GM19397 (cell line): ENCODE results near the gene GNLY.
"Not testable (repeated sequence)": the region's sequence is repeated elsewhere in the genome, so short reads cannot be mapped to it uniquely, and the experiment has no call there.

Experiments used
- ATAC-seq: cut with Tn5 transposase; IDR thresholded peaks from one replicate; pipeline ENCODE4 v1.9.1; 2021; ENCODE audit warnings: mild to moderate bottlenecking, moderate library complexity; ENCODE audit not compliant: unreplicated experiment

The GNLY gene

DNA sequence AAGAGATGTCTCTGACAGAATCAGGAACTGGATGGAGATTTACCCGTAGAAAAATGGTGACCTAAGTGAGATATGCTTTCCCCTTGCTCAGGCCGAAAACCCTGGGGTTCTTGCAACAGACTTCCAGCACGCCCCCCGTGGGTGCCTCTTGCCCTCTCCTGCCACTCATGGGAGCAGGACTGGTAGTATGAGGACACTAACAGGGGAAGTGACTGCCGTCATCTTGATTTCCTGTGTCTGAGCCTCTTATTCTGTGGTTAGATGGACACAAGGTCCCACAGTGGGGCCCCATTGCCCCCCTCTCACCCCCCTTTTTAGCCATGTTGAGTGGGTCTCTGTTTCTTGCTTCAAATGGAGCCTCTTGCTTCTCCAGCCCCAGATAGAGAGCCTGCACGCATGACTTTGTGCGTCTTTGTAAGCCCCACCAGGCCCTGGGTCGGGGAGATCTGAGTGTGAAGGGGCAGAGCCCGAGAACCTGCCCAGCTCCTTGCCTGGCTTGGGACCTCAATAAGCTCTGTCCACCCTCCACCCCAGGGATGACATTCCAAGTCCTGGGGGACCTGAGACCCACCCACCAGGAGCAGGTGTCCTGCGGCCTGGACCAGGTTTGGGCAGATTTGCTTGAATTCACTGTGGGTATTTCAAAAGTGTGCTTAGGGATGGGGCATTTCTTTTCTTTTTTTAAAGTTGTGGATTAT lies 12.6 kb downstream of the GNLY start:
- no peak for ATAC-seq

DNA sequence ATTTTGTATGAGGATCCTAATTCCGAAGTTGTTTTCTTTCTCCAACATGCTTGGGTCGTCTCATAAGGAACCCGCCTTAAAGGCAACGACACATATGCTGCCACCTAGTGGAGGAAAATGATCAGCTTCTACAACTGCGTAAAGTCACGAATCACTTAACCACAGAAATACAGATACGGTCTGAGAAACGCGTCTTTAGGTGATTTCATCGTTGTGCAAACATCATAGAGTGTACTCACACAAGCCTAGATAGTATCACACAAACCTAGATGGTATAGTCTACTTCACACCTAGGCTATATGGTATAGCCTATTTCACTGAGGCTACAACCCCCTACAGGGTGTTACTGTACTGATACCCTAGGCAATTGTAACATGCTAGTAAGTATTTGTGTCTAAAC lies 13.1 kb downstream of the GNLY start:
- peak; percentile 50 for ATAC-seq

DNA sequence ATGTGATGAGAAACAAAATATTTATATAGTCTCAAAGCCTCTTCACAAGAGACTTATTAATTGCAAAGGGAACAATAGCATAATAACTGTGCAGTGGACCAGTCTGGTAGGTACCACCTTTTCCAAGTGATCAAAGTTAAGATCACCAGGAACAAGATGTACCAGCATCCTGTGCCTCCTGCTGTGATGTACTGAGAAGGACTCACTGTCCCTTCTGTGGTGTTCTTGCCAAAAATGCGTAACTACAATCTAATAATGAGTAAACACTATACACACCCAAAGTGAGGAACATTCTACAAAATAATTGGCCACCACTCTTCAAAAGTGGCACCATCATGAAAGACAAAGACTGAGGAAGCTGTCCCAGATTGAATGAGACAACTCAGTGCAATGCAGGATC lies 14.5 kb downstream of the GNLY start:
- ATAC-seq, result no peak

DNA sequence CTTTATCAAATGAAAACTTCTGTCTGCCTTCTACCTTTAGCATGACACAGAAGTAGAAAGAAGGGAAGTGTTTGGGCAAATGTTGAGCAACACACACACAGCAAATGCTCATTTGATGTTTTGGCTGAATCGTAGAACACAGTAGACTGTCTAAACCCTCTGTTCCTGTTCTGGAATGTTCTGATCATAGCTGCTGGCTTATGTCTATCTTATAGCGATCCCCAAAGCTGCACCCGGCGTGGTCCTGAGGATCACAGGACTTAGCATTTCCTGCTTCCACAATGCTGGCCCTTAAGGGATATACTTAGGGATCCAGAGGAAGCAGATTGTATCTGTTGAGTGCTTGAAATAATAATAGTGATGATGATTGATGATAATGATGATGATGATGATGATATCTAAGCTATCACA lies 15.2 kb downstream of the GNLY start:
- no peak for ATAC-seq

DNA sequence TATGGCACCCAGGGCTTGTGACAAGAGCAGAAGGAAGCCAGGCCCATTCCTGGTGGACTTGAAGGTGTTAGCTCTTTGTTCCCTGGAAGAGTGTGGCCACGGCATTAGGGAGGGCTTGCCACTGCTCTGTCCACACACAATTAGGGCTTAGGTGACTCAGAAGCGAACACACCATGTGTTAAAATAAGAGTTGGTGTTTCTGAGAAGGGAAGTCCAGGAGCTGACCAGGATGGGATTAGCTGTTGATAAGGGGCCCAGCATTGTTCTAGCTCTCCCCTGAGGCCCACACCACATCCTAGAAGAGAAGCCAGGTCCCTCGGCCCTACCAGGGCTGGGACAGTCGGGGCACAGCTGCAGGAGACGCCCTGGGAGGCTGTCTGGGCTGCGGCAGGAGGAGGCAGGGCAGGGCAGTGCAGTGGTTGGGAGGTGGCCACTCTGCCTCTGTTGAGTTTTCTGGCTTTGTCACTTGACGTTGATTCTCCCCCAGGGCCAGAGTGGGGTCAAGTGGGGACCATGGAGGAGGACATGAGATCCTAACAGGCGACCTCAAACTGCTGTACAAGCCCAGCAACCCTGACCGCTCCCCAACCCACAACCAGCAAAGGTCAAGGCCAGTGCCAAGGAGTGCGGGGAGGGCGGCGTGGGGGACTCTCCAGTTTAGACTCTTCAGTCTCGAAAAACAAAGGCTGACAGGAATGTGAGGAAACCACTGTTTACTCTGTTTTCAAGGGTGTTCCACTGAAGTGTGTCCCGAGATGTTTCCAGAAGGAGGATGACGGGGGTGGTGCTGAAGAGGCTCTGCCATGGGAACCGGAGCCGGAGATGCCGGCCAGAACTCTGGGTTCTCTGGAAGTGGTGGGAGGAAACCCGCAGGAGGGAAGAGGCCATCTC lies 16.8 kb downstream of the GNLY start:
- ATAC-seq, result no peak

DNA sequence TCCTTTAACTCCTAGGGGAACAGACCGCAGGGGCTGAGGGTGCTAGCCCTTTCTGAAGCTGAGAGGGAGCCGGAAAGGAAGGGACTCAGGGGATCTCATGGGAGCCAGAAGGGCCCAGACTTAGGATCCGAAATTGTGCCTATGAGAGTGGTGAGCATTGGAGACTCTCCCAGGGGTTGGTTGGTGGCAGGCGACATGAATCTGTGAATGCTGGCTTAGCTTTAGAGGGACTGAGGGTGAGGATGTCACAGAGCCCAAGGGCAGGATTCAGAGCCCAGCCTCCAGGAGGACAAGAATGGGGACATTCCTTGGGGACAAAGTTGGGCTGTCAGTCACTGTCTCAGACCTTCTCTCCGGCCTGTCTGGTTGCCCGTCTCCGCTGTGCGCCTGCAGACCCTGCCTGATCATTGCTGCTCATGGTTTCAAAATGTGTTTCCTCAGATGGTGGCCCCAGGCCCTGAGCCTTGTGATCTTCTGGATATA lies 17.5 kb downstream of the GNLY start:
- ATAC-seq, result no peak

DNA sequence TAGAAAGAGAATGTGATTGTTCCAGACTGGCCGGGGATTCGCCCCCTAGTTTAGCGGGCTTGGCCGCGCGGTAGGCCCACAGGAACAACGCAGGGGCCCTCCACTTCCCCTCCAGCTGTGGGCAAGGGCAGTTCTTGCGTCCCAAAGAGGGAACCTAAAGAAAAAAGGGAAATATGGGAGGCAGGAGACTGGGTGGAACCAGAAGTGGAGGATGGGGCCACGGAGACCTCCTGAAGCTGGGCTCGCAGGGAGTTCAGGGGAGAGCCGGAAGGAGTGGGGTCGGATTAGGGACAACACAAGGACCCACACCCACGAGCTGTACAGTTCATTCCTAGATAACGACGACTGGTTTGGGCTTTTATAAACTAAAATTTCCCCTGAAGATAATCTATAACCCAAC lies 18.2 kb downstream of the GNLY start:
- no peak for ATAC-seq

DNA sequence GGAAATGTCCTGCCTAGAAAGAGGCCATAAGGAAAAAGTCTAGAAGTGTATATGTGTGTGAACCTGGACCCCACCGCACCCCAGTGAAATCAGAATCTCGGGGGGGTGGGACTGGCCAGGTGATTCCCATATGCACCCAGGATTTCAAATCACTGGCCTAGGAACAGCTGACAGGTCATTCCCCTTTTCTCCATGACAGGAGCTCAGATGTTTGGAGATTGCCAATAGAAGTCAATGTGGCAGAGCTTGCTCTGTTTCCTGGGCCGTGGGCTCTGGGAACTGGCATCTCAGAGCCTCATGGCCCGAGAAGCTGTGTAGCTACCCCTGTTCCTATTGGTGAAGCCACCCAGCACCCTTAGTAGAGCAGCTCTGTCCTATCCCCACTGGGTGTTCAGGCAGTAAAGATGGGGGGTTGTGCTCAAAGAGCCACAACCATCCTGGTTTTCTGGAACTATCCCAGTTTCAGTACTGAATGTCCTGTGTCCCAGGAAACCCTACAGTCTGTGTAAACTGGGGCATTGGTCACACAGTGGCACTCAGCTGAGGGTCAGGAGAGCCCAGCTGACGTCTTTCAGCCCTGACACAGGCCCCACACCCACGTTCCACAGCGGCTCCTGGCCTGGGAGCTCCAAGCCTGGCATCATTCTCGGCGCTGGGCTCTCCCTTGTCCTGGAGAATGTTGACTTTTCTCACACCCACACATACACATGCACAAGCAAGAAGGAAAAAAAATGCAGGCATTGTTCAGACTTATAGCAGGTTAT lies 18.9 kb downstream of the GNLY start:
- no peak for ATAC-seq

DNA sequence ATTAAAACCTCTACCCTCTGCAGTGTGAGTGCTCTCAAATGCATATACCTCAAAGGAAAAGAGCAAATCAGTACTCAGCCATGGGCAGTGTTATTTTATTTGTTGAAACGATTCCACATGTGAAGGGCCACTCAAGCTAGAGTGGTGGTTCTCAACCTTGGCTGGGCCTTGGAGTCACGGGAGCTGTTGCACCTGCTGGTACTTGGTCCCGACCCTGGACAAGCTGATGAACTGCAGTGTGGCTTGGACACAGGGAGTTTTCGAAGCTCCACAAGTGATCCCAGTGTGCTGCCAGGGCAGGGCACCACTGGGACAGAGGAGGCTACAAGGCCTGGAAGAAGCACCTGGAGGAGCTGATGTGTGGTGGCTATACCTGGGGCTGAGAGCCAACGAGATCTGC lies 19.7 kb downstream of the GNLY start:
- no peak for ATAC-seq

DNA sequence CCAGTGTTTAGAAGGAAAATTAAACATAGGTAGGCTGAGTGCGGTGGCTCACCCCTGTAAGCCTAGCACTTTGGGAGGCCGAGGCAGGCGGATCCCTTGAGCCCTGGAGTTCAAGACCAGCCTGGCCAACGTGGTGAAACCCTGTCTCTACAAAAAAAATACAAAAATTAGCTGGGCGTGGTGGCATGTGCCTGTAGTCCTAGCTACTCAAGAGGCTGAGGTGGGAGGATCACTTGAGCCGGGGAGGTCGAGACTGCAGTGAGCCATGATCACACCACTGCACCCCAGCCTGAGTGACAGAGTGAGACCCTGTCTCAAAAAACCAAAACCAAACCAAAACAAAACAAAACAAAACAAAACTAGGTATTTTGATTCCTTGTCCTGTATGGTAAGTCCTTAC lies 20.3 kb downstream of the GNLY start:
- not testable (repeated sequence) for ATAC-seq

DNA sequence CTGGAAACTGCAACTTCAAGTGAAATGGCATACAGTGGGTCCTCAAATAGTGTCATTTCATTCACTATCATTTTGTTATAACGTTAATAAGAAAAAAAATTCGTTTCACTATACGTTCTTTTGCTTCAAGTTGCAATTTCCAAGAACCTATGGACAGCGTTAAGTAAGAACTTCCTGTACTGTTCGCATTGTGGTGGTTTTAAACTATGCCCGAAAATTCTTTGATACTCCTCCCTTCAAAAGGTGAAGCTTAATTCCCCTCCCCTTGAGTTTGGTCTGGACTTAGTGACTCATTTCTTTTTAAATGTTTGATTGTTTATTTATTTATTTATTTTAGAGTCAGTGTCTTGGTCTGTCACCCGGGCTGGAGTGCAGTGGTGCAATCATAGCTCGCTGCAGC lies 20.7 kb downstream of the GNLY start:
- ATAC-seq, result no peak

DNA sequence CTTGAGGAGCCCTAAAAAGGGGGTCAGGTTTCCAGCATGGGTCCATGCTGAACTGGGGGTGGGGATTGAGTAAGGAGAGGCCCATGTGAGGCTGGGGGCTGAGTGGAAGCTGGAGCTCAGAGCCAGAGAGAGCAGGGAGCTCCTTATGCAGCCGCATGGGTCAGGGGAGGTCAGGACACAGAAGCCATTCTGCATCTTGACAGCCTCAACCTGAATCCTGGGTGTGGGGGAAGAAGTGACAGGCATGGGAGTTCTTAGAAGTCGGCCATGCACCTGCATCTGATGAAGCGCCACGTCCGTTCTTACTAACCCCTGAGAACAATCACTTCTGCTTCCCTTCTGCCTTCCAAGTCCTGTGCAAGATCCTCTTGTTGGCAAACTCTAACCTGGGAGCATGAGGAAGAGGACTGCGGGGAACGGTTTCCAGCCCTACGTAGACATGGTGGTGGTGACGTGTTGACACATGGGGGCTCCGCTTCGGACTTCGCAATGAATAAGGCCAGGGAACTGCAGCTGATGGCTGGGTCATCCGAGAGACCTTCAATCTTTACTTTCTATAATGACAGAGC lies 22.3 kb downstream of the GNLY start:
- ATAC-seq, result no peak

DNA sequence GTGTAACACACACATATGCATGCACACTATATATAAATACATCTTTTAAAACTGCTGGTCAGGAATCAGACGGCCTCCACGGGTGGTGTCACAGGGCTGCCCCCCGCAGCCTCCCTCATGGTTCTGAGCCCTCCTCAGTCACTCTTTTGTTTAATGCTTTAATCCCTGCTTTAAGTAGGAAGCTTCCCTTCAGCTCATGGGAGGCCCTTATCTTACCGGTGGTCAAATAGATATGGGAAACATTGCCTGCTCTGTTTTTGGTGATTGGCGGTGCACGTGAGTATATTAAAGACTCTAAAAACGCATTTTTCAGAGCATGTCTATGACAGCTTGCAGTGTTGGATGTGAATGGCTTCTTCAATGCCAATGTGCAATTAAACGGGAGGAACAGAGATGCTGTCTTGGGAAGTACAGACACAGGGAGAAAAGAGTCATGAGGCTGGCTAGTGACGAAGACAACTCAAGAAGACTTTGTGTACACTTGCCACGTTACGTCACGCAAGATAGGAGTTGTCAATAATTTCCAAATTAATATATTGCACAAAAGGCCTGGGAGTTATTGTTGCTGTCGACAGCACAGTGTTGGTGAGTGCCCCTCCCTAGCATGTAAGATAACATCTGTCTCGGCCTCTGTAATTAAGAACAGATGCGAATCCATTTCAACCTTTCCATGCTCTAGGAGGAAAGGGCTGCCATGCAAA lies 23.3 kb downstream of the GNLY start:
- ATAC-seq, result no peak

DNA sequence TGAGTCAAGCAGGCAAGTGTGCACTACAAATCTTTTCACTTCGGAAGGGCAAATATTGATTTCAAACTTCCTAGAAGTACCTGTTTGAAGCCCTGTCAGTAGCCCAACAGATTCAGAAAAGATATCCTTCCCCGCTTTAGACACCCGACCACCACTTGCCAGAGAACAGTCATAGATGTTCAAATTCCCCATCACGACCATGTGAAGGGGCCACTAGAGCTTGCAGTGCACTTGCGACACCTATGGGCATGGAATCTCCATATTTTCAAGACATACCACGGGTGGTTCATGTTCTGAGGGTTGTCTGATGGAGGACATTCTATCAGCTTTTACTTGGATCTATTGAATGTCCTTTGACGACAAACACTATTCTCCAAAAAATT lies 23.8 kb downstream of the GNLY start:
- ATAC-seq, result no peak

DNA sequence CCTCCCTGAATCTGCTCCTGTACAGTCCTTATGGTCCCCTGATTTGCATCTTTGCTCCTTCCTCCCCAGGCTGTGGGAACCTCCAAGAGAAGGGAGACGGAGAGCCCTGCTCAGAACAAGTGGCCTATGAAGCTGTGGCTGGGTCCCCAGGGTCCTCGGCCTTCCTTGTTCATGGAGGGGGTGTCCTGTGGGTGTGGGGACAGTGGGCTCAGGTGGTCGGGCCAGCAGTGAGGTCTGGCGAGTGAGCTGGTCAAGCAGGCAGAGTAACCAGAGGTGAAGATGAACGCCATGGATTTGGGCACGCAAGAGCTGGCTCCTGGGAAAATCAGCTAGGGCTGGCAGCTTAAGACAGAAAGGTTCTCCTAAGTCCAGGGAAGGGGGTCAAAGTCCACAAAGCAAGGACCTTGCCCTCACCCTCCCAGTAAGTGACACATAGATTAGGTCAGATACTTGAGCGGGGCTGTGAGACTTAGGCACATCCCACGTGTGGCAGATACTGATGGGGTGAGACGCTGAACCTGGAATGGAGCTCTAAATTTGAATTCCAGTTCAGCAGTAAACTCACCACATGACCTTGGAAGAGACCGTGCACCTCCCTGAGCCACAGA lies 24.8 kb downstream of the GNLY start:
- ATAC-seq, result no peak

DNA sequence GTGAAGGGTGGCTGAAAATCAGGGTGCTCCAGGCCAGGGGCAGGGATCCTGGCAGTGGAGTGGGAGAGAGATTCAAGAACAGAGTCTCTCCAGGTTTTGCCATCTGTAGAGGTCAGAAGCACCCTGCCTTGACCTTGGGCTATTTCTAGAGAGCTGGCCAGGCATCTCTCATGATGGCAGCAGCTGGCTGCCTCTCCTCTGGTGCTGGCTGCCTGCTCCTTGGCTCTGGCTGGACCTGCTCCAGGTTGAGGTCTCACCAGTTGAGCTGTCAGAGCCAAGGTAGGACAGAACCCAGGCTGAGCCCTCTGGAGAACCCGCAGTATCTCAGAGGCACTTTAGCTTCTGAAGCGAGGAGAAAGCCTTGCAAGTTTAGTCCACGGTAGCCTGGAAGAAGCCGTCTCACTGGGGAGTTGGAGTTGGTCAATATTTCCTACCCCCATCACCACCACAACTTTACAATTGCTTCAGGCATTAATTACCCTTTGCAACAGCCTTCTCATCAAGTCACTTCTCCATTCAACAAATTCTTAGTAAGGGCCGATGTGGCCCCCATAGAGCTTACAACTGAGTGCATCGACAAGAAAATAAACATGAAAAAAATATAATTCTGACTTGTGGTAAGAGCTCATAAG lies 25.6 kb downstream of the GNLY start:
- ATAC-seq, result no peak

DNA sequence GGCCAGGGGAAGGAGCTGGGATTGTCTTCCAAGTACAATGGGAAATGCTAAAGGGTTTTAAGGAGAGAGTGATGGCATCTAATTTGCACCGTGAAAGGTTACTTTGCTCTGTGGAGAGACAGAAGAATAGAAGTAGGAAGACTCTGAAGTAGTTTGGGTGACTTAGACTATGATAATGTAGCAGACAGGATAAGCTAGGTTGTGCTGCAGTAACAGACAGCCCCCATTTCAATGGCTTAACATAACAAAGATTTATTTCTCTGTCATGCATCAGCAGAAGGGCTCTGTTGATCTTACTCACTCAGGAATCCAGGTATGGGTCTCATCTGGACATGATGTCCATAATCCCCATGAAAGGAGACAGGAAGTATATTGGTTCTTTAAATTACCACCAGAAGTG lies 26.4 kb downstream of the GNLY start:
- ATAC-seq, result no peak

DNA sequence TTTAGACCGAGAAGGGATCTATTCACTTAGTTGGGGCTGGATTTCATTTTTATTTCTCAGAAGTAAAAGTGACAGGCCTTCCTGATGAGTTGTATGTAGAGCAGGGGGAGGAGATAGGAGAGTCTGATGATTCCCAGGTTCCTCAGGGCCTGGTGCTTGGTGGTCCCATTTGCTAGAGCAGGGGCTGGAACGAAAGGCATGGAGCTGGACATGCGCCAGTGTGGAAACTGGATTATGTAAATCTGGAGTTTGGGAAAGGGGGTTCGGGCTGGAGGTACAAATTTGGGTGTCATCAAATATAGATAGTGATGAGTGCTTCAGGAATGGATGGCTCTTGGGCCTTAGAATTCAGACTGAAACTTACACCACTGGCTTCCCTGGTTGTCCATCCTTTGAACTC lies 27.5 kb downstream of the GNLY start:
- no peak for ATAC-seq

DNA sequence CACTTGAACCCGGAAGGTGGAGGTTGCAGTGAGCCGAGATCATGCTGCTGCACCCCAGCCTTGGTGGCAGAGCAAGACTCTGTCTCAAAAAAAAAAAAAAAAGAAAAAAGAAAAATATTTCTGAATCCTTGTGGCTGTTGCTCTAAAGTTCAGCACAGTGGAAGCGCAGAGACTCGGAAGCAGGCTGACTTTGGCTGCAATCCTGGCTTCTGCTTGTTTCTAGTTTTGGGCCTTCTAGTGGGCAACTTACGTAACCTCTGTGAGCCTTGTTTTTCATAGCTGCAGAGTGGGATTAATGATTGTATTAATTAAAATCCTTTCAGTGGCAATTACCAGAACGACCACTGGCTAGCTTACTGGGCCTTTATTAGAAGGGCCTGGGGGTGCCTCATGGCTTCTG lies 28.4 kb downstream of the GNLY start:
- no peak for ATAC-seq
